NCI-H1930 (cell line): ENCODE results near the gene NR1I3.
"Not testable (repeated sequence)": the region's sequence is repeated elsewhere in the genome, so short reads cannot be mapped to it uniquely, and the experiment has no call there.

Experiments used
- DNase-seq, 2 experiments: peaks; one replicate each; lab custom pipeline; 2025; lab: John Stamatoyannopoulos, UW

NR1I3 gene

GRCh38 chr1:161250829-161251228, 12.8 kb upstream of the NR1I3 start:
- no peak for DNase-seq

GRCh38 chr1:161250100-161250499, 12.1 kb upstream of the NR1I3 start:
- DNase-seq, result not testable (repeated sequence)

- DNase-seq, result no peak
Measured at GRCh38 chr1:161244888-161245287, 6.9 kb upstream of the NR1I3 start.

- DNase-seq, result no peak
Measured at GRCh38 chr1:161242313-161242712, 4.3 kb upstream of the NR1I3 start.

GRCh38 chr1:161241682-161242081, 3.7 kb upstream of the NR1I3 start:
- no peak for DNase-seq

GRCh38 chr1:161235957-161236775, 1.8 kb downstream of the NR1I3 start:
- DNase-seq, result no peak

- DNase-seq, result no peak
Measured at GRCh38 chr1:161233102-161233501, 4.9 kb downstream of the NR1I3 start.

GRCh38 chr1:161230762-161231161, 7.2 kb downstream of the NR1I3 start:
- DNase-seq, result no peak

- DNase-seq, result no peak
Measured at GRCh38 chr1:161229896-161230295, 8.1 kb downstream of the NR1I3 start.

GRCh38 chr1:161228032-161228431, 10.0 kb downstream of the NR1I3 start:
- DNase-seq, result no peak

GRCh38 chr1:161227196-161227871, 10.7 kb downstream of the NR1I3 start:
- DNase-seq, result peak; percentile 35 to 53

GRCh38 chr1:161226759-161227158, 11.2 kb downstream of the NR1I3 start:
- no peak for DNase-seq

GRCh38 chr1:161226320-161226711, 11.7 kb downstream of the NR1I3 start:
- DNase-seq, result no peak

GRCh38 chr1:161225534-161226319, 12.3 kb downstream of the NR1I3 start, which contains the start of gene TOMM40L:
Gene TOMM40L, plus strand, starts transcription at chr1:161226060. Its CDS starts 430 bp downstream, at chr1:161226490.
- peak; percentile 84 to 91 for DNase-seq

GRCh38 chr1:161225178-161225533, 12.8 kb downstream of the NR1I3 start:
- no peak for DNase-seq

- DNase-seq, result not testable (repeated sequence)
Measured at GRCh38 chr1:161224695-161225087, 13.3 kb downstream of the NR1I3 start.

GRCh38 chr1:161223805-161224694, 14.0 kb downstream of the NR1I3 start:
- no peak for DNase-seq

GRCh38 chr1:161222175-161223019, 15.6 kb downstream of the NR1I3 start:
- no peak for DNase-seq

GRCh38 chr1:161220002-161220401, 18.0 kb downstream of the NR1I3 start:
- DNase-seq, result no peak

- no peak for DNase-seq
Measured at GRCh38 chr1:161219078-161219892, 18.7 kb downstream of the NR1I3 start.
